HG03139 (cell line): Measurements from ENCODE around the gene ELAC1.

ENCODE experiments used
- ATAC-seq: cut with Tn5 transposase; IDR thresholded peaks from one replicate; pipeline ENCODE4 v1.9.1; 2021; ENCODE audit not compliant: unreplicated experiment

The ELAC1 gene

GRCh38 chr18:51017140-51017879 is 49.5 kb downstream of the ELAC1 start:
- ATAC-seq: no peak

- no peak for ATAC-seq
Measured at GRCh38 chr18:51020536-51020935, 52.7 kb downstream of the ELAC1 start.

GRCh38 chr18:51021226-51021965 is 53.6 kb downstream of the ELAC1 start:
- no peak for ATAC-seq

GRCh38 chr18:51025512-51025911 is 57.7 kb downstream of the ELAC1 start:
- ATAC-seq: no peak

- ATAC-seq: no peak
Measured at GRCh38 chr18:51028201-51028805, 60.5 kb downstream of the ELAC1 start.

- no peak for ATAC-seq
Measured at GRCh38 chr18:51029378-51029693, 61.5 kb downstream of the ELAC1 start.

- ATAC-seq: peak; percentile 66
Measured at GRCh38 chr18:51029694-51030536, 62.1 kb downstream of the ELAC1 start, which contains the start of gene SMAD4. Gene SMAD4 (plus strand): TSS chr18:51030213. CDS start chr18:51047047, 16,834 bp downstream.

- ATAC-seq: peak; percentile 37
Measured at GRCh38 chr18:51030537-51031258, 62.9 kb downstream of the ELAC1 start.

GRCh38 chr18:51032193-51032592 is 64.4 kb downstream of the ELAC1 start:
- no peak for ATAC-seq

GRCh38 chr18:51037230-51037629 is 69.4 kb downstream of the ELAC1 start:
- ATAC-seq: no peak
